ENCODE measurements around the gene ATXN7L1.

ATXN7L1 gene

DNA sequence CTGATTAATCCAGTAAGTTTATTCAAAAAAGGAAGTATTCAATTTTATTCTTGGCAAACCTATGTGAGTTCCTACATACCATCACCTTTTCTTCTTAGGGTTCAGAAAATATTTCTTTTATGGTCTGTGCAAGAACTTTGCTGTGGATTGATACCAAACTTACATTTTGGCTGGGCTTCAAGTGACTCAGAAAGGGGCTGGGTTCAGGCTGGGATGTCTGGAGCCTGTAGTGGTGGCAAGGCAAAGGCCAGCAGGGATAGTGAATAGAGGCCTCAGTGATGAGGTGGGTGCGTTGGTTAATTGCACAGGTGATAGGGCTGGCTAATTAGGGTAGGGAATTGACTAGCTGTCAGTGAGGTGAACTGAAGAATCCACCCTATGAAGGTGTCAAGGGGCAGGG, 40.2 kb upstream of the ATXN7L1 start:
- no peak overlapping the region for H3K4me3 Mint-ChIP-seq
- TF ChIP-seq, protein P1, sequence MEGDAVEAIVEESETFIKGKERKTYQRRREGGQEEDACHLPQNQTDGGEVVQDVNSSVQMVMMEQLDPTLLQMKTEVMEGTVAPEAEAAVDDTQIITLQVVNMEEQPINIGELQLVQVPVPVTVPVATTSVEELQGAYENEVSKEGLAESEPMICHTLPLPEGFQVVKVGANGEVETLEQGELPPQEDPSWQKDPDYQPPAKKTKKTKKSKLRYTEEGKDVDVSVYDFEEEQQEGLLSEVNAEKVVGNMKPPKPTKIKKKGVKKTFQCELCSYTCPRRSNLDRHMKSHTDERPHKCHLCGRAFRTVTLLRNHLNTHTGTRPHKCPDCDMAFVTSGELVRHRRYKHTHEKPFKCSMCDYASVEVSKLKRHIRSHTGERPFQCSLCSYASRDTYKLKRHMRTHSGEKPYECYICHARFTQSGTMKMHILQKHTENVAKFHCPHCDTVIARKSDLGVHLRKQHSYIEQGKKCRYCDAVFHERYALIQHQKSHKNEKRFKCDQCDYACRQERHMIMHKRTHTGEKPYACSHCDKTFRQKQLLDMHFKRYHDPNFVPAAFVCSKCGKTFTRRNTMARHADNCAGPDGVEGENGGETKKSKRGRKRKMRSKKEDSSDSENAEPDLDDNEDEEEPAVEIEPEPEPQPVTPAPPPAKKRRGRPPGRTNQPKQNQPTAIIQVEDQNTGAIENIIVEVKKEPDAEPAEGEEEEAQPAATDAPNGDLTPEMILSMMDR (IDR thresholded peaks at IDR 0.05) = no peak
- peaks cover 6% of the 10 kb centered on the region for H3K9me3 Mint-ChIP-seq
- H3K27ac Mint-ChIP-seq = no peak overlapping the region
- H3K36me3 Mint-ChIP-seq (ENCODE audit: low read depth) = peaks cover 8% of the 10 kb centered on the region
- no peak for DNase-seq
- H3K4me1 Mint-ChIP-seq = peaks cover 5% of the 10 kb centered on the region
- H3K27me3 Mint-ChIP-seq (ENCODE audit: low read depth, poor library complexity) = no peaks in the 10 kb centered on the region

- peaks cover 25% of the 10 kb centered on the region for H3K36me3 Mint-ChIP-seq (ENCODE audit: low read depth)
- H3K4me3 Mint-ChIP-seq = no peak overlapping the region
- peaks cover 5% of the 10 kb centered on the region for H3K4me1 Mint-ChIP-seq
- no peaks in the 10 kb centered on the region for H3K27me3 Mint-ChIP-seq (ENCODE audit: low read depth, poor library complexity)
- no peak for DNase-seq
- TF ChIP-seq, protein P1 (IDR thresholded peaks at IDR 0.05) = no peak
- peaks cover 17% of the 10 kb centered on the region for H3K9me3 Mint-ChIP-seq
- peak overlapping the region; percentile 82 for H3K27ac Mint-ChIP-seq
Measured at GRCh38 chr7:105913947-105914346, 37.5 kb upstream of the ATXN7L1 start.

DNA sequence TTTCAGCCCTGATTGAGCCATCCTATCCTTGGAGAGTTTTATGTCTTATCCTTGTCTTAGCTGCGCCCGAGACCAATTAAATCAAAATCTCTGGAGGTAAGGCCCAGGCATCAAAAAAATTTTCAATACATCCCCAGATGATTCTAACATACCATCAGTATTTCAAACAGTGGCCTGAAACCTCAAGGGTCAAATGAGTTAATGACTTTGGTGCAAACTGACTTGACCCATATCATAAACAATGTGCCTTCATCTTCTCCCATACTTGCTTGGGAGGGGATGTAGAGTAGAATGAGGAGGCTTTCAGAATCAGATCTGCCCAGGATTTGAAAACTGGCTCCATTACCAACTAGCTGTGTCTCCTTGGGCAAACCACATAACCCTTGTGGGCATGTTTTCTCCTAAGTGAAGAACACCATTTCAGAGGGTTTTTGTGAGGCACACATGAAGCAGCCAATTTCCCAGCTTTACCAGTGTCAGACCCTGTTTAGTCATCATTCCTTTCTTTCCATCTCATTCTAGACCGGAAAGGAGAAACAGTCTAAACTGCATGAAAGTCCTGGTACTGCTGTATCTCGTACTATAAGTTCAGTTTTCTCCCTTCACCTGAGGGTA, 35.7 kb upstream of the ATXN7L1 start:
- Mint-ChIP-seq H3K4me3 (no peak overlapping the region), H3K9me3 (peaks cover 17% of the 10 kb centered on the region), H3K27ac (no peak overlapping the region), H3K27me3 (ENCODE audit: low read depth, poor library complexity) (no peaks in the 10 kb centered on the region), H3K36me3 (ENCODE audit: low read depth) (peaks cover 25% of the 10 kb centered on the region), H3K4me1 (peaks cover 5% of the 10 kb centered on the region)
- TF ChIP-seq, protein P1 (IDR thresholded peaks at IDR 0.05) = no peak
- DNase-seq = no peak

DNA sequence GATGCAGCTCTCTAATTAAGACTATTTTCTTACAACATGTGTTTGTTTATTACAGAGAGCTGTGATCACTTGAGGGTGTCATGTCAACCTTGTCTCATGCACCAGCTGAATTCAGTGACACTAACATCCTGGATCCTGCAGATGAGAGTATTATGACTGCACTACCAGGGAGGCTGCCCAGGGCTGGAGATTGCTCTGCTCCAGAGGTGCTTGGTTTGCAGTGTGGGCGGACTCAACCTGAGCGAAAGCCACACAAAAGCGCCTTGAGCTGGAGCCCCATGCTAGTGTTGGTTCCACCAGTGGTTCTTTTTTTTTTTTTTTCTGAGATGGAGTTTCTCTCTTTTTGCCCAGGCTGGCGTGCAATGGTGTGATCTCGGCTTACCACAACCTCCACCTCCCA, 33.8 kb upstream of the ATXN7L1 start:
- no peak for DNase-seq
- H3K4me1 Mint-ChIP-seq = peaks cover 5% of the 10 kb centered on the region

DNA sequence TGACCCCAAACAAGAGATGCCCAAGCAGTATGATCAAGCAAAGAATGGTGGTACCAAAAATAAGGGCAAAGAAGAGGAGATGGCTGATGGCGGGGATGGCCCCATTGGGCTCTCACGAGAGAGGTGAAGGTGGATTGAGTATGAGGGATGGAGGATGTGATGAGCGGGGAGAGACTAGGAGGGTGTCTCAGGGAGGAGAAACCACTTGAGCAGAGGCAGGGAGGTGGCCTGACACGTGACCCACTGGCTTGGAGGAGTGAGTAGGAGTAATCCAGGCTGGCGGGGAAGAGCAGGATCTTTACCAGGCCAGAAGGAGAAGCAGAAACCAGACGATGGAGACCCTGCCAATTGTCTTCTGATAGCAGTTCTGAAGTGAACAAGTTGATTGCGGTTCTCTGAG, 33.3 kb upstream of the ATXN7L1 start:
- Mint-ChIP-seq H3K4me1 (peaks cover 5% of the 10 kb centered on the region), H3K27ac (no peak overlapping the region), H3K27me3 (ENCODE audit: low read depth, poor library complexity) (peaks cover 7% of the 10 kb centered on the region), H3K4me3 (no peak overlapping the region), H3K9me3 (peaks cover 17% of the 10 kb centered on the region), H3K36me3 (ENCODE audit: low read depth) (peaks cover 25% of the 10 kb centered on the region)
- TF ChIP-seq, protein P1 (IDR thresholded peaks at IDR 0.05) = no peak
- DNase-seq = no peak

More for the DNA sequence above, 33.8 kb upstream of the ATXN7L1 start:
- peaks cover 7% of the 10 kb centered on the region for H3K27me3 Mint-ChIP-seq (ENCODE audit: low read depth, poor library complexity)
- peaks cover 17% of the 10 kb centered on the region for H3K9me3 Mint-ChIP-seq
- H3K4me3 Mint-ChIP-seq = no peak overlapping the region
- TF ChIP-seq, protein P1 (IDR thresholded peaks at IDR 0.05) = no peak
- peaks cover 25% of the 10 kb centered on the region for H3K36me3 Mint-ChIP-seq (ENCODE audit: low read depth)
- H3K27ac Mint-ChIP-seq = no peak overlapping the region

All from nephron progenitor cell (in vitro differentiated cells).